NCI-H2227 treated with DMSO at 0.1 percent for 48 hours (cell line): ENCODE results near the gene SCAMP3.
"Not testable (repeated sequence)": the region's sequence is repeated elsewhere in the genome, so short reads cannot be mapped to it uniquely, and the experiment has no call there.

ENCODE experiments used
- DNase-seq: peaks from one replicate; lab custom pipeline; 2025; lab: John Stamatoyannopoulos, UW

SCAMP3 gene

GRCh38 chr1:155227261-155228095, 34.7 kb downstream of the SCAMP3 start:
- DNase-seq, result peak; percentile 99

- DNase-seq, result peak; percentile 64
These were observed 35.3 kb downstream of the SCAMP3 start for GRCh38 chr1:155226910-155227260.

DNA sequence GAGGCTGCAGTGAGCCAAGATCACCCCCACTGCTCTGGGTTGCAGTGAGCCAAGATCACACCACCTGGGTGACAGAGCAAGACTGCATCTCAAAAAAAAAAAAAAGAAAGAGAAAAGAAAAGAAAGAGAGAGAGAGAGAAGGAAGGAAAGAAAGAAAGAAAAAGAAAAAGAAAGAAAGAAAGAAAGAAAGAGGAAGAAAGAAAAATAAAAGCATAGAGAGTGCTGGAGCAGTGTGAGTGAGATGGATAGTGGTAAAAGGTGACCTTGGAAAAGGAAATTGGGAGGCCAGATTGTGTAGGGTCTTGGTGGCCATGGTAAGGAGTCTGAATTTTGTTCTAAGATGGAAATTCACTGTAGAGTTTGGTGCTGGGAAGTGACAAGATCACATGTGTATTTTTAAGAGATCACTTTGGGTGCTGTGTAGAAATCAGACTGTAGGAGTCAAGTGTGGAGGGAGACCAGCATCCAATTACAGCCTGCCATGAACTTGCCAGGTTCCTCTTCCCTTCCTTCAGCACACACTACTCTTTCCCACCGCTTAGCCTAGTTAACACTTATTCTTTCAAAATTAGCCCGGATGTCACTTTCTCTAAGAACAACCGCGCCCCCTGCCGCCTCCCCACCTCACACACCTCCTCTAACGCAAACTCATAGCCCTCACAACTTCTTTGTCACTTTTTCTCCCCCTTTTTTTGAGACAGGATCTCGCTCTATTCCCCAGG, 35.8 kb downstream of the SCAMP3 start:
- DNase-seq, result peak; percentile 71

DNA sequence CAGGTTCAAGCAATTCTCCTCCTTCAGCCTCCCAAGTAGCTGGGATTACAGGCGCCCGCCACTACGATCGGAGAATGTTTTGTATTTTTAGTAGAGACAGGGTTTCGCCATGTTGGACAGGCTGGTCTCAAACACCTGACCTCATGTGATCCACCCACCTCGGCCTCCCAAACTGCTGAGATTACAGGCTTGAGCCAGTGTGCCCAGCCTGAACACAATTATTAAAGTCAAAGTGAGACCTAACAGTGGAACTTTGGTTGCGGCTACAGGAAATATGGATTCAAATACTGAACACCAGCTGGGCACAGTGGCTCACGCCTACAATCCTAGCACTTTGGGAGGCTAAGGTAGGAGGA, 36.8 kb downstream of the SCAMP3 start:
- DNase-seq, result not testable (repeated sequence)

GRCh38 chr1:155223047-155223446, 39.1 kb downstream of the SCAMP3 start:
- no peak for DNase-seq

GRCh38 chr1:155220211-155220965, 41.8 kb downstream of the SCAMP3 start:
- DNase-seq, result not testable (repeated sequence)

GRCh38 chr1:155219592-155220031, 42.5 kb downstream of the SCAMP3 start:
- peak; percentile 25 for DNase-seq

DNA sequence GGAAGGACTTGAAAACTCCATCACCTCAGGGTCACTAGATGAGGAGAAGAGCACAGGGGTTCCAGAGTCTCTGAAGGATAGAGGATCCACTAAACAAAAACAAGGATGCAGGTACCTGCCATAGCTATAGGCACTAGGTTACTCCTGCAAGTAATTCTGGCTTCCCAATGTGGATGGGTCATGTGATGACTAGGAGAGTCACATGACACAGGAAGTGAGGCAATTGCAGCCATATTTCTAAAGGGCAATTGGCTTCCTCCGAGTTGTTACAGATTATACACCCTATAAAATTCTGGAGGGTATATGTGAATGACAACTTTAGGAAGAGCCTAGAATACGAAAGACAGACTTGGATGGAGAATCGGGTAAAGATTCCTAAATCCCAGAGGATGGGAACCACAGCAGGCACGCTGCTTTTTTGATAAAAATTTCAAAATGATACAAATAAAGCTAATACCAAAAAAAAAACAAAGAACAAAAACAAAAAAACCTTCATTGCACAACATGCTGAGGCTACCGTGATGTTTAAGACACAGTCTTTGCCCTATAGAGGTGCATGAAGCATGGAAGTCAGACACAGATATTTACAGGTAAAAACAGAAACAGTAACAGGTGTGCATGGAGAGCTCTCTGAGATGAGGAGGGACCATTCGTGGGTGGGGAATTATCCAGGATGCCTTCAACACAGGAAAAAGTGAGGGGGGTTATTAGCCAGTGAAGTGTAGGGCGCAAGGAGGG, 43.1 kb downstream of the SCAMP3 start:
- DNase-seq, result peak; percentile 71

- not testable (repeated sequence) for DNase-seq
These were observed 47.5 kb downstream of the SCAMP3 start for GRCh38 chr1:155214702-155215101.

GRCh38 chr1:155212051-155212440, 50.1 kb downstream of the SCAMP3 start:
- not testable (repeated sequence) for DNase-seq

DNA sequence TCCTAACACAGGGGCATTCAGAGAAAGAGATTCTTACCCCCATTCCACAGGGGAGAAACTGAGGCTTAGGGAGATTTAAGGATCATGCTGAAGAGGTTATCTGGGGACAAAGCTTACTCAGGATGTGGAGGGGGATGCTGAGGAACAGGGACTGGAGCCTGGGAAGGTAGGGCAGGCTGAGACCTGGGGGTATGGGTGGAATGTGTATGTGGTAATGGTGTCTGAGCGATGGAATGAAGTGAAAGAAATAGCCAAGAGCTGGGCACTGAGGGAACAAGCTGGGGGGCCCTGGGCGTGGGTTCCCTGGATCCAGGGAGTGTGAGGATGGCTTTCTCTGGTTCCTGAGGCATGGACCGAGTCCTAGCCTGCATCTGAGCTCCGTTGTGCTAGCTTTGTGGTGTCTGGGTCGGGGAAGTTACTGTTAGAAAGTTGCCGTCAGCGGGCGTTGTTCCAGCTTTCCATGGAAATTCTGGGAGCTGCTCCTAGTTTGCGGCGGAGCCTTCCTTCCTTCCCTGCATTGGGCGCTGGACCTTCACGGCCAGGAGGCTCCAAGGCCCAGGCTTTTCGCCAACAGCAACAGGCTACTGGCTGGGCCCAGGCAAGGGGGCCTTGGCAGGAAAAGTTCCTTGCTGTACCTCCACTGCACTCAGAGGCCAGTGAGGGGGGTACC, 50.6 kb downstream of the SCAMP3 start:
- DNase-seq, result not testable (repeated sequence)

GRCh38 chr1:155210314-155211104, 51.7 kb downstream of the SCAMP3 start:
- no peak for DNase-seq

GRCh38 chr1:155209312-155209721, 52.8 kb downstream of the SCAMP3 start:
- DNase-seq, result no peak

DNA sequence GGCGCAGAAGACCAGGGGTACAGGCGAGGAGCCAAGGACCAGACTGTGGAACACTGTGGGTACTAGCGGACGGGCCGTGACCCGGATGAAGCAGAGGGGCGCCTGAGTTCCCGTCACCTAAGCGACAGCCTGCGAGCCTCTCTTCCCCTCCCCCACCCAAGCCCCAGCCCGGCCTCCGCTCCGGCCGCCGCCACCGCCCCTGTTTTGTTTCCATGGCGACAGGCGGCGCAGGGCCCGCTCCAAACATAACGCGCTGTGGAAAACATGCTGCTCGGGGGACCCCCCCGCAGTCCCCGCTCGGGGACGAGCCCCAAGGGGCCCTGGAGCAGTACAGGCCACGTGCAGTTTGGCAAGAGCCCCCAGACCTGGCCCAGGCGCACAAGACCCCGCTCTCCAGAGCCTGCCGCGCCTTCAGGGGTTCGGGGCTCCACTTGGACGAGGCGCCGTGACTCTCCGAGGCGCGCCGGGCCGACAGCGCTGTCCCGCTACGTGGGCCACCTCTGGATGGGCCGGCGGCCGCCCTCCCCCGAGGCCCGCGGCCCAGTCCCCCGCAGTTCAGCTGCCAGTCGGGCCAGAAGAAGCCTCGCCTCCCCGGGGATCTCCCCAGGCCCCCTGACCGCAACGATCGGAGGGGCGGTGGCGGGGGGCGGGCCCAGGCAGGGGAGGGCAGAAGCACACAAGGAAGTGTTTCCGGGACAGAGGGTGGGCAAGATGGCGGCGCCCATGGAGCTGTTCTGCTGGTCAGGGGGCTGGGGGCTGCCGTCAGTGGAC, 53.4 kb downstream of the SCAMP3 start, which contains the start of gene MTX1:
TSS of gene MTX1 (plus strand) at position 155 of the 771 bp plus-strand sequence. CDS start at position 265, 110 bp downstream.
- DNase-seq, result peak; percentile 85

DNA sequence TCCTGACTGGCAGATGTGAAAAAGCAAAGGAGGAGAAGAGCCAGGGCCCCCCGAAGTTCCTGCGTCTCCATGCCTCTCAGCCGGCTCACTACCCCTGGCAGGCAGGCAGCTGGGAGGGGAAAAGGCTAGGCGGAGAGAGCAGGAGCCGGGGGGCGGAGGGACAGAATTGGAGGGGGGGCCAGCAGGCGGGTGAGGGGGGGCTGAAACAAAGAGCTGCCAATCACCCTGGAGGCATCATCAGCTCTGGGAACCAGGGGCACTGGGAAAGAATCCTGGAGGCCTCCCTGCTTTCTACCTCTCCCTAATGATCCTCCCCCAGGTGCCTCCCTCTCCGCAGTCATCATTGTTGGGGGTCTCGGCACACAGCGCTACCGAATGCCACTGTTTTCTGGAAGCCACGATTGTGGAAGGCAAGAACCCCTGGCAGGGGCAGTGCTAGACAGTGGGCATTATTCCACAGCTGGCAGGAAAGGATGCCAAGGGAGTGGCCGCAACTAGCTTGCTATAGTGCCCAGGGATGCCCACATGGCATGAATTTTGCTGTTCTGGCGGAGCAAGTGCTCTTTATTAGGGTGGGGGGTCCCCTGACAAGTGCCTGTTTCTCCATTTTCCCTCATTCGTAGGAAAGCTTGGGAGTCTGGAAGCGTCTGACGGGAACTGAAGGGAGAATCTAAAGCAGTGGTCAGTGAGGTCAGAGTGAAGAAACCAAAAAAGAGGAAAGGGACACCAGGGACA, 54.2 kb downstream of the SCAMP3 start, which contains the start of gene THBS3:
TSS of gene THBS3 (minus strand) at position 92 of the 735 bp plus-strand sequence. CDS start at position 71, 21 bp downstream.
- DNase-seq, result peak; percentile 84

GRCh38 chr1:155206891-155207805, 55.0 kb downstream of the SCAMP3 start:
- DNase-seq, result peak; percentile 78
